K562 (cell line): ENCODE data around the gene SEPTIN8. TPM values are rescaled to one million over a fixed set of nuclear protein-coding genes. Genes with fewer than 3 reads are reported as not detected.
A peak's percentile ranks its signal among the peaks of the same experiment; 100 is the strongest.

Source experiments
- ELK3 ChIP-seq: fragments of 450-650 bp; formaldehyde crosslinking; IDR thresholded peaks from 2 replicates; pipeline ENCODE4 v1.4.0; 2020; ENCODE audit warnings: mild to moderate bottlenecking
- GATA2 ChIP-seq: sonication (generic); formaldehyde crosslinking; IDR thresholded peaks from 2 replicates; pipeline ENCODE4 v1.4.0; 2020; ENCODE audit warnings: mild to moderate bottlenecking, missing genetic modification reagents
- NFE2 ChIP-seq: IDR thresholded peaks from 2 replicates; pipeline ENCODE4 v1.6.1; 2014; ENCODE audit warnings: antibody characterized with exemption, low read depth
- NFIX ChIP-seq: fragments of 250-450 bp; sonication (Bioruptor Pico); IDR thresholded peaks from 2 replicates; pipeline ENCODE4 v1.4.0; 2020; ENCODE audit warnings: low read depth, mild to moderate bottlenecking, moderate library complexity
- PTTG1 ChIP-seq: fragments of 450-650 bp; IDR thresholded peaks from 2 replicates; pipeline ENCODE4 v1.6.1; 2016; ENCODE audit warnings: low read depth, mild to moderate bottlenecking, missing genetic modification characterization, missing compliant biosample characterization
- SIX5 ChIP-seq, 2 experiments: IDR thresholded peaks; 2 replicates each; pipeline ENCODE4 v1.6.1; 2011; ENCODE audit warnings: low read length in 2 of 2, borderline replicate concordance in 1 of 2, low read depth in 1 of 2, mild to moderate bottlenecking in 1 of 2, moderate library complexity in 1 of 2; ENCODE audit not compliant: insufficient read depth in 1 of 2
- ZC3H8 ChIP-seq: fragments of 450-650 bp; IDR thresholded peaks from 2 replicates; pipeline ENCODE4 v1.6.1; 2017
- ZNF408 ChIP-seq: fragments of 250-450 bp; sonication (Bioruptor Pico); IDR thresholded peaks from 2 replicates; pipeline ENCODE4 v1.4.0; 2020; ENCODE audit warnings: low read depth, mild to moderate bottlenecking, moderate library complexity
- ZNF586 ChIP-seq: fragments of 450-650 bp; formaldehyde crosslinking; conservative IDR thresholded peaks from 2 replicates; pipeline ENCODE4 v1.4.0; 2020; ENCODE audit warnings: mild to moderate bottlenecking, moderate library complexity
- polyA plus RNA-seq, 8 experiments: library from polyadenylated mRNA; depleted of rRNA in 4 of 8; stranded (reverse) in 5 of 8; unstranded in 3 of 8; fragments of >200 nt; fragmentation: Nextera tagmentation in 2 of 8; fragmentation: Illumina TruSeq in 1 of 8; extraction: Ambion mirVana in 2 of 8; extraction: Trizol in 1 of 8; gene quantifications; 2 replicates each; pipeline versions ENCODE4 v1.2.1 to v1.2.3, GENCODE V29; 2011 to 2014; ENCODE audit warnings: inconsistent platforms in 1 of 8, missing spikeins in 1 of 8
- total RNA-seq, 7 experiments: library from RNA; depleted of rRNA in 6 of 7; stranded (reverse); fragments of >200 nt in 6 of 7; fragmentation: Illumina TruSeq in 2 of 7; extraction: Trizol in 2 of 7; gene quantifications; 2 replicates each; pipeline versions ENCODE4 v1.2.1 to v1.2.3, GENCODE V29; 2011 to 2021; ENCODE audit warnings: low replicate concordance in 1 of 7
- TF ChIP-seq, protein P1 (sequence below): fragments of 450-650 bp; IDR thresholded peaks from 2 replicates; pipeline ENCODE4 v1.6.1; 2016; ENCODE audit warnings: mild to moderate bottlenecking, moderate library complexity
- TF ChIP-seq, protein P2 (sequence below), 2 experiments: fragments of 200-800 bp in 1 of 2; sonication (Bioruptor generic) in 1 of 2; sonication (generic) in 1 of 2; formaldehyde crosslinking in 1 of 2; IDR thresholded peaks in 1 of 2; conservative IDR thresholded peaks in 1 of 2; 2 replicates each; pipeline versions ENCODE4 v1.5.0 to v1.6.1; 2016 to 2020; ENCODE audit warnings: missing compliant biosample characterization in 1 of 2, missing genetic modification characterization in 1 of 2, missing genetic modification reagents in 1 of 2
- TF ChIP-seq, protein P3 (sequence below): fragments of 250-450 bp; sonication (Bioruptor Pico); IDR thresholded peaks from 2 replicates; pipeline ENCODE4 v1.8.0; 2021; ENCODE audit warnings: moderate library complexity, mild to moderate bottlenecking, inconsistent platforms

Gene SEPTIN8
- total and polyA plus RNA-seq, 9 of the 15 experiments (the other 6 are each of a cell fraction or from before 2014, with no cell fraction given) = 19.3 to 142 (median 101) TPM

DNA sequence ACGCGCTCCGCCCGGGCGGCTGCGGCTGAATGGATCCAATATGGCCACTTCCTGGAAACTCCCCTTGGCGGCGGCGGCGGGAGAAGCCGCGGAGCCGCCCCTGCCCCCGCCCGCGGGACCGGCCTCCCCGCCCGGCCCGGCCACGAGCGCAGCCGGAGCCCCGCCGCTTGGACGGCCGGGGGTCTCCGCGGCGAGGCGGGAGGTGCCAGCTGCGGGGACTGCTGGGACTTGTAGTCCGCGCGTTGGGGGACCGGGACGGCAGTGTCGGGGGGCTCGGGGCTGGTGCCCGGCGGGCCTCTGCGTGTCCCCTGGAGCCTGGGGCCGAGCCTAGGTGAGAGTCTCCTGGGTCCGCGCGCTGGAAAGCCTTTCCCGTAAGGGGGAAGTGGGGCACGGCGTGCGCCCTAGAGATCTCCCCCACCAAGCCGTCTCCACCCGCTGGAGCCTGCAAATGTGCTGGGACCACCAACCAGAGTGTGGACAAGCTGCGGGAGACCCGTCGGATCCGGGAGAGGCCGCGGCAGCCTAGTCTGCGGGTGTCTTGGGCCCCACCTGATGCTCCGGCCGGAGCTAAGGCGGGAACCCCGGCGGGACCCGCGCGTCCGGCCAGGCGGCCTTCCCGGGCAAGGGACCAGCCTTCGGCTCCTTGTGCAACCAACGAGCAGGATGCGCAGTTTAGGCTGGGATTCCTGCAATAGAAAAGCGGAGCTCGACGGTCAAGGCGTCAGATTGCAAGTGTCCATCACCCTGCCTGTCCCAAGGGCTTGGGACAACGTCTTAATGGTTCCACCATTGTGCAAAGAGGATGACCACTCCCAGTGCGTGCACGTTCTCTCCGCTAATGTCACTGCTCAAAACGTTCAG is at the start of gene SEPTIN8 (continued):
- TF ChIP-seq, protein P1, sequence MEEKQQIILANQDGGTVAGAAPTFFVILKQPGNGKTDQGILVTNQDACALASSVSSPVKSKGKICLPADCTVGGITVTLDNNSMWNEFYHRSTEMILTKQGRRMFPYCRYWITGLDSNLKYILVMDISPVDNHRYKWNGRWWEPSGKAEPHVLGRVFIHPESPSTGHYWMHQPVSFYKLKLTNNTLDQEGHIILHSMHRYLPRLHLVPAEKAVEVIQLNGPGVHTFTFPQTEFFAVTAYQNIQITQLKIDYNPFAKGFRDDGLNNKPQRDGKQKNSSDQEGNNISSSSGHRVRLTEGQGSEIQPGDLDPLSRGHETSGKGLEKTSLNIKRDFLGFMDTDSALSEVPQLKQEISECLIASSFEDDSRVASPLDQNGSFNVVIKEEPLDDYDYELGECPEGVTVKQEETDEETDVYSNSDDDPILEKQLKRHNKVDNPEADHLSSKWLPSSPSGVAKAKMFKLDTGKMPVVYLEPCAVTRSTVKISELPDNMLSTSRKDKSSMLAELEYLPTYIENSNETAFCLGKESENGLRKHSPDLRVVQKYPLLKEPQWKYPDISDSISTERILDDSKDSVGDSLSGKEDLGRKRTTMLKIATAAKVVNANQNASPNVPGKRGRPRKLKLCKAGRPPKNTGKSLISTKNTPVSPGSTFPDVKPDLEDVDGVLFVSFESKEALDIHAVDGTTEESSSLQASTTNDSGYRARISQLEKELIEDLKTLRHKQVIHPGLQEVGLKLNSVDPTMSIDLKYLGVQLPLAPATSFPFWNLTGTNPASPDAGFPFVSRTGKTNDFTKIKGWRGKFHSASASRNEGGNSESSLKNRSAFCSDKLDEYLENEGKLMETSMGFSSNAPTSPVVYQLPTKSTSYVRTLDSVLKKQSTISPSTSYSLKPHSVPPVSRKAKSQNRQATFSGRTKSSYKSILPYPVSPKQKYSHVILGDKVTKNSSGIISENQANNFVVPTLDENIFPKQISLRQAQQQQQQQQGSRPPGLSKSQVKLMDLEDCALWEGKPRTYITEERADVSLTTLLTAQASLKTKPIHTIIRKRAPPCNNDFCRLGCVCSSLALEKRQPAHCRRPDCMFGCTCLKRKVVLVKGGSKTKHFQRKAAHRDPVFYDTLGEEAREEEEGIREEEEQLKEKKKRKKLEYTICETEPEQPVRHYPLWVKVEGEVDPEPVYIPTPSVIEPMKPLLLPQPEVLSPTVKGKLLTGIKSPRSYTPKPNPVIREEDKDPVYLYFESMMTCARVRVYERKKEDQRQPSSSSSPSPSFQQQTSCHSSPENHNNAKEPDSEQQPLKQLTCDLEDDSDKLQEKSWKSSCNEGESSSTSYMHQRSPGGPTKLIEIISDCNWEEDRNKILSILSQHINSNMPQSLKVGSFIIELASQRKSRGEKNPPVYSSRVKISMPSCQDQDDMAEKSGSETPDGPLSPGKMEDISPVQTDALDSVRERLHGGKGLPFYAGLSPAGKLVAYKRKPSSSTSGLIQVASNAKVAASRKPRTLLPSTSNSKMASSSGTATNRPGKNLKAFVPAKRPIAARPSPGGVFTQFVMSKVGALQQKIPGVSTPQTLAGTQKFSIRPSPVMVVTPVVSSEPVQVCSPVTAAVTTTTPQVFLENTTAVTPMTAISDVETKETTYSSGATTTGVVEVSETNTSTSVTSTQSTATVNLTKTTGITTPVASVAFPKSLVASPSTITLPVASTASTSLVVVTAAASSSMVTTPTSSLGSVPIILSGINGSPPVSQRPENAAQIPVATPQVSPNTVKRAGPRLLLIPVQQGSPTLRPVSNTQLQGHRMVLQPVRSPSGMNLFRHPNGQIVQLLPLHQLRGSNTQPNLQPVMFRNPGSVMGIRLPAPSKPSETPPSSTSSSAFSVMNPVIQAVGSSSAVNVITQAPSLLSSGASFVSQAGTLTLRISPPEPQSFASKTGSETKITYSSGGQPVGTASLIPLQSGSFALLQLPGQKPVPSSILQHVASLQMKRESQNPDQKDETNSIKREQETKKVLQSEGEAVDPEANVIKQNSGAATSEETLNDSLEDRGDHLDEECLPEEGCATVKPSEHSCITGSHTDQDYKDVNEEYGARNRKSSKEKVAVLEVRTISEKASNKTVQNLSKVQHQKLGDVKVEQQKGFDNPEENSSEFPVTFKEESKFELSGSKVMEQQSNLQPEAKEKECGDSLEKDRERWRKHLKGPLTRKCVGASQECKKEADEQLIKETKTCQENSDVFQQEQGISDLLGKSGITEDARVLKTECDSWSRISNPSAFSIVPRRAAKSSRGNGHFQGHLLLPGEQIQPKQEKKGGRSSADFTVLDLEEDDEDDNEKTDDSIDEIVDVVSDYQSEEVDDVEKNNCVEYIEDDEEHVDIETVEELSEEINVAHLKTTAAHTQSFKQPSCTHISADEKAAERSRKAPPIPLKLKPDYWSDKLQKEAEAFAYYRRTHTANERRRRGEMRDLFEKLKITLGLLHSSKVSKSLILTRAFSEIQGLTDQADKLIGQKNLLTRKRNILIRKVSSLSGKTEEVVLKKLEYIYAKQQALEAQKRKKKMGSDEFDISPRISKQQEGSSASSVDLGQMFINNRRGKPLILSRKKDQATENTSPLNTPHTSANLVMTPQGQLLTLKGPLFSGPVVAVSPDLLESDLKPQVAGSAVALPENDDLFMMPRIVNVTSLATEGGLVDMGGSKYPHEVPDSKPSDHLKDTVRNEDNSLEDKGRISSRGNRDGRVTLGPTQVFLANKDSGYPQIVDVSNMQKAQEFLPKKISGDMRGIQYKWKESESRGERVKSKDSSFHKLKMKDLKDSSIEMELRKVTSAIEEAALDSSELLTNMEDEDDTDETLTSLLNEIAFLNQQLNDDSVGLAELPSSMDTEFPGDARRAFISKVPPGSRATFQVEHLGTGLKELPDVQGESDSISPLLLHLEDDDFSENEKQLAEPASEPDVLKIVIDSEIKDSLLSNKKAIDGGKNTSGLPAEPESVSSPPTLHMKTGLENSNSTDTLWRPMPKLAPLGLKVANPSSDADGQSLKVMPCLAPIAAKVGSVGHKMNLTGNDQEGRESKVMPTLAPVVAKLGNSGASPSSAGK = peak; percentile 76
- TF ChIP-seq ELK3 (CRISPR knock-in tag) = no peak
- TF ChIP-seq, protein P2, sequence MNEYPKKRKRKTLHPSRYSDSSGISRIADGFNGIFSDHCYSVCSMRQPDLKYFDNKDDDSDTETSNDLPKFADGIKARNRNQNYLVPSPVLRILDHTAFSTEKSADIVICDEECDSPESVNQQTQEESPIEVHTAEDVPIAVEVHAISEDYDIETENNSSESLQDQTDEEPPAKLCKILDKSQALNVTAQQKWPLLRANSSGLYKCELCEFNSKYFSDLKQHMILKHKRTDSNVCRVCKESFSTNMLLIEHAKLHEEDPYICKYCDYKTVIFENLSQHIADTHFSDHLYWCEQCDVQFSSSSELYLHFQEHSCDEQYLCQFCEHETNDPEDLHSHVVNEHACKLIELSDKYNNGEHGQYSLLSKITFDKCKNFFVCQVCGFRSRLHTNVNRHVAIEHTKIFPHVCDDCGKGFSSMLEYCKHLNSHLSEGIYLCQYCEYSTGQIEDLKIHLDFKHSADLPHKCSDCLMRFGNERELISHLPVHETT (CRISPR knock-in tag; conservative IDR thresholded peaks at IDR 0.05 in 1 of 2, IDR thresholded peaks at IDR 0.05 in 1 of 2) = peak in 1 of 2 experiments; percentile 79; a peak in 2 of 4 replicates
- TF ChIP-seq, protein P3, sequence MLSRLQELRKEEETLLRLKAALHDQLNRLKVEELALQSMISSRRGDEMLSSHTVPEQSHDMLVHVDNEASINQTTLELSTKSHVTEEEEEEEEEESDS (CRISPR knock-in tag) = no peak
- no peak for TF ChIP-seq NFIX (CRISPR knock-in tag)
- no peak for TF ChIP-seq ZNF586
- peak; percentile 35 to 45; a peak in 2 of 4 replicates for TF ChIP-seq SIX5 (IDR thresholded peaks at IDR 0.05; ENCODE audit: borderline replicate concordance in 1 of 2, insufficient read depth in 1 of 2, low read depth in 1 of 2, low read length in 2 of 2)
- TF ChIP-seq ZC3H8 = no peak
- no peak for TF ChIP-seq PTTG1
- TF ChIP-seq ZNF408 = no peak
- TF ChIP-seq NFE2 = no peak
- TF ChIP-seq GATA2 (CRISPR knock-in tag) = no peak
